ENCODE data around the gene RRP8.

The RRP8 gene

GRCh38 chr11:6568191-6568918, 35.1 kb downstream of the RRP8 start:
- Histone ChIP-seq H3K4me3 (ENCODE audit: insufficient read depth, low read length, poor library complexity, severe bottlenecking) (no peak overlapping the region), H3F3A (ENCODE audit: insufficient read depth) (no peaks in the 10 kb centered on the region), H3K27ac (ENCODE audit: low read depth, low read length) (no peak overlapping the region), H3K27me3 (ENCODE audit: low read length) (no peaks in the 10 kb centered on the region), H3K79me2 (ENCODE audit: insufficient read depth, low read length) (no peaks in the 10 kb centered on the region), H4K20me1 (ENCODE audit: low read depth, low read length) (no peaks in the 10 kb centered on the region), H3K9me2 (replicated peaks; ENCODE audit: insufficient read depth, low read length) (no peaks in the 10 kb centered on the region), H3K9me3 (ENCODE audit: insufficient read depth, low read length) (no peaks in the 10 kb centered on the region), H2AFZ (ENCODE audit: low read depth, low read length, severe bottlenecking) (no peak overlapping the region), H3K9ac (ENCODE audit: low read length) (no peak overlapping the region), H3K36me3 (ENCODE audit: low read length) (no peaks in the 10 kb centered on the region), H3K4me2 (ENCODE audit: low read depth, low read length, poor library complexity, severe bottlenecking) (no peak overlapping the region)
- TF ChIP-seq CTCF (IDR thresholded peaks at IDR 0.05; ENCODE audit: insufficient read depth, low read length, poor library complexity, severe bottlenecking) (no peak), EZH2phosphoT487 (conservative IDR thresholded peaks at IDR 0.05; ENCODE audit: low read length) (no peak)

GRCh38 chr11:6567371-6567745, 36.1 kb downstream of the RRP8 start:
- Histone ChIP-seq H4K20me1 (ENCODE audit: low read depth, low read length) (no peaks in the 10 kb centered on the region), H3K4me2 (ENCODE audit: low read depth, low read length, poor library complexity, severe bottlenecking) (no peak overlapping the region), H3K4me3 (ENCODE audit: insufficient read depth, low read length, poor library complexity, severe bottlenecking) (no peak overlapping the region), H3K9ac (ENCODE audit: low read length) (no peak overlapping the region), H3K36me3 (ENCODE audit: low read length) (no peaks in the 10 kb centered on the region), H3K27me3 (ENCODE audit: low read length) (no peaks in the 10 kb centered on the region), H2AFZ (ENCODE audit: low read depth, low read length, severe bottlenecking) (no peak overlapping the region), H3K9me3 (ENCODE audit: insufficient read depth, low read length) (no peaks in the 10 kb centered on the region), H3K27ac (ENCODE audit: low read depth, low read length) (no peak overlapping the region), H3K9me2 (replicated peaks; ENCODE audit: insufficient read depth, low read length) (no peaks in the 10 kb centered on the region), H3F3A (ENCODE audit: insufficient read depth) (no peaks in the 10 kb centered on the region), H3K79me2 (ENCODE audit: insufficient read depth, low read length) (no peaks in the 10 kb centered on the region)
- TF ChIP-seq CTCF (IDR thresholded peaks at IDR 0.05; ENCODE audit: insufficient read depth, low read length, poor library complexity, severe bottlenecking) (no peak), EZH2phosphoT487 (conservative IDR thresholded peaks at IDR 0.05; ENCODE audit: low read length) (no peak)

GRCh38 chr11:6566704-6567370, 36.6 kb downstream of the RRP8 start:
- Histone ChIP-seq H4K20me1 (ENCODE audit: low read depth, low read length) (no peaks in the 10 kb centered on the region), H3F3A (ENCODE audit: insufficient read depth) (no peaks in the 10 kb centered on the region), H3K4me3 (ENCODE audit: insufficient read depth, low read length, poor library complexity, severe bottlenecking) (no peak overlapping the region), H3K4me2 (ENCODE audit: low read depth, low read length, poor library complexity, severe bottlenecking) (no peak overlapping the region), H3K9me3 (ENCODE audit: insufficient read depth, low read length) (no peaks in the 10 kb centered on the region), H3K79me2 (ENCODE audit: insufficient read depth, low read length) (no peaks in the 10 kb centered on the region), H2AFZ (ENCODE audit: low read depth, low read length, severe bottlenecking) (no peak overlapping the region), H3K36me3 (ENCODE audit: low read length) (no peaks in the 10 kb centered on the region), H3K27ac (ENCODE audit: low read depth, low read length) (no peak overlapping the region), H3K27me3 (ENCODE audit: low read length) (no peaks in the 10 kb centered on the region), H3K9ac (ENCODE audit: low read length) (no peak overlapping the region), H3K9me2 (replicated peaks; ENCODE audit: insufficient read depth, low read length) (no peaks in the 10 kb centered on the region)
- TF ChIP-seq CTCF (IDR thresholded peaks at IDR 0.05; ENCODE audit: insufficient read depth, low read length, poor library complexity, severe bottlenecking) (no peak), EZH2phosphoT487 (conservative IDR thresholded peaks at IDR 0.05; ENCODE audit: low read length) (no peak)

Measured in SU-DHL-6 (cell line).